SK-N-SH (cell line): ENCODE measurements around the gene NTN1.

Experiments used
- EP300 ChIP-seq, 2 experiments: IDR thresholded peaks; 2 replicates each; pipeline versions ENCODE4 v1.4.0 to v1.6.1; 2012; ENCODE audit warnings: borderline replicate concordance in 1 of 2, low read depth in 1 of 2, low read length in 1 of 2
- EZH2phosphoT487 ChIP-seq: fragments of 200-600 bp; sonication (generic); IDR thresholded peaks from 2 replicates; pipeline ENCODE4 v1.6.1; 2017; ENCODE audit warnings: low read depth, mixed run types, mild to moderate bottlenecking, antibody characterized with exemption, moderate library complexity, borderline replicate concordance
- MXI1 ChIP-seq: IDR thresholded peaks from 2 replicates; pipeline ENCODE4 v1.6.1; 2012; ENCODE audit warnings: mild to moderate bottlenecking, low read depth, low read length, improper control_type of control experiment
- SIN3A ChIP-seq: IDR thresholded peaks from 2 replicates; pipeline ENCODE4 v1.6.1; 2012; ENCODE audit warnings: low read depth, mild to moderate bottlenecking, low read length, moderate library complexity, borderline replicate concordance

- no peak for TF ChIP-seq SIN3A
- no peak for TF ChIP-seq MXI1
- TF ChIP-seq EP300 (IDR thresholded peaks at IDR 0.05; ENCODE audit: borderline replicate concordance in 1 of 2, low read depth in 1 of 2, low read length in 1 of 2): no peak
- TF ChIP-seq EZH2phosphoT487: no peak
Observed at GRCh38 chr17:9090641-9091096, 69.4 kb downstream of the NTN1 start.
